GM18858 (cell line): ENCODE data around the gene CMTM2.
"Not testable (repeated sequence)": the region's sequence is repeated elsewhere in the genome, so short reads cannot be mapped to it uniquely, and the experiment has no call there.

Experiments
- ATAC-seq: cut with Tn5 transposase; IDR thresholded peaks from one replicate; pipeline ENCODE4 v1.9.1; 2021; ENCODE audit not compliant: unreplicated experiment

The CMTM2 gene

GRCh38 chr16:66552286-66553177 is 26.7 kb upstream of the CMTM2 start, which contains the start of gene CKLF:
CKLF (plus strand) TSS chr16:66552576; CDS start chr16:66552716, 140 bp downstream.
- ATAC-seq: peak; percentile 68

GRCh38 chr16:66553223-66553622 is 26.0 kb upstream of the CMTM2 start:
- ATAC-seq: no peak

- ATAC-seq: no peak
These were observed 25.2 kb upstream of the CMTM2 start for GRCh38 chr16:66554021-66554420.

- ATAC-seq: no peak
These were observed 24.8 kb upstream of the CMTM2 start for GRCh38 chr16:66554495-66554894.

- ATAC-seq: no peak
These were observed 19.2 kb upstream of the CMTM2 start for GRCh38 chr16:66560107-66560506.

- ATAC-seq: no peak
These were observed 17.7 kb upstream of the CMTM2 start for GRCh38 chr16:66561381-66562080.

- ATAC-seq: no peak
These were observed 16.9 kb upstream of the CMTM2 start for GRCh38 chr16:66562409-66562808.

- ATAC-seq: no peak
These were observed 16.3 kb upstream of the CMTM2 start for GRCh38 chr16:66562986-66563385.

- no peak for ATAC-seq
These were observed 15.5 kb upstream of the CMTM2 start for GRCh38 chr16:66563574-66564334.

- no peak for ATAC-seq
These were observed 13.0 kb upstream of the CMTM2 start, which contains the start of gene CMTM1 for GRCh38 chr16:66566051-66566901. CMTM1 (plus strand) TSS chr16:66566439; CDS start chr16:66566514, 75 bp downstream.

- ATAC-seq: not testable (repeated sequence)
These were observed 12.0 kb upstream of the CMTM2 start for GRCh38 chr16:66567270-66567669.

GRCh38 chr16:66568355-66568754 is 10.9 kb upstream of the CMTM2 start:
- ATAC-seq: no peak

GRCh38 chr16:66569131-66569530 is 10.1 kb upstream of the CMTM2 start:
- ATAC-seq: no peak

GRCh38 chr16:66569827-66570405 is 9.3 kb upstream of the CMTM2 start:
- no peak for ATAC-seq

GRCh38 chr16:66572356-66572755 is 6.9 kb upstream of the CMTM2 start:
- no peak for ATAC-seq

GRCh38 chr16:66574081-66574480 is 5.2 kb upstream of the CMTM2 start:
- no peak for ATAC-seq

GRCh38 chr16:66574531-66574930 is 4.7 kb upstream of the CMTM2 start:
- no peak for ATAC-seq

GRCh38 chr16:66575060-66575459 is 4.2 kb upstream of the CMTM2 start:
- no peak for ATAC-seq

GRCh38 chr16:66576296-66576695 is 3.0 kb upstream of the CMTM2 start:
- no peak for ATAC-seq

GRCh38 chr16:66580605-66581209 is 1.4 kb downstream of the CMTM2 start:
- no peak for ATAC-seq
